Sigmoid colon (tissue), 7 donors: ENCODE measurements around the gene MAP2K3. TPM values are rescaled to one million over a fixed set of nuclear protein-coding genes. Genes with fewer than 3 reads are reported as not detected.
A peak's percentile ranks its signal among the peaks of the same experiment; 100 is the strongest.

Experiments used
- DNase-seq: peaks from one replicate; pipeline ENCODE4 v3.0.0-alpha.2; 2019
- H3K27ac ChIP-seq, 4 donors: fragments of 200-600 bp; sonication (generic); one replicate each; pipeline ENCODE4 v1.5.1; 2016 to 2019; ENCODE audit warnings: mild to moderate bottlenecking in 1 of 4
- H3K27me3 ChIP-seq, 3 donors: fragments of 200-600 bp; sonication (generic); one replicate each; pipeline ENCODE4 v1.5.1; 2019; ENCODE audit warnings: mild to moderate bottlenecking in 1 of 3
- H3K36me3 ChIP-seq, 4 donors: fragments of 200-600 bp; sonication (generic); one replicate each; pipeline ENCODE4 v1.5.1; 2016 to 2019
- H3K4me1 ChIP-seq, 4 donors: fragments of 200-600 bp; sonication (generic); one replicate each; pipeline ENCODE4 v1.5.1; 2017 to 2019
- H3K4me3 ChIP-seq, 4 donors: fragments of 200-600 bp; sonication (generic); one replicate each; pipeline ENCODE4 v1.5.1; 2017 to 2019; ENCODE audit warnings: mild to moderate bottlenecking in 2 of 4, moderate library complexity in 1 of 4
- H3K9me3 ChIP-seq, 4 donors: fragments of 200-600 bp in 3 of 4; sonication (generic) in 3 of 4; one replicate each; pipeline versions ENCODE4 v1.5.1 to v1.6.1; 2013 to 2019
- CTCF ChIP-seq, 4 experiments: fragments of 450-650 bp in 3 of 4; fragments of 200-600 bp in 1 of 4; IDR thresholded peaks; one replicate each; pipeline ENCODE4 v1.5.1; 2016 to 2019; ENCODE audit warnings: antibody characterized with exemption in 4 of 4, mild to moderate bottlenecking in 3 of 4, moderate library complexity in 2 of 4
- EP300 ChIP-seq, 4 donors: sonication (generic); formaldehyde crosslinking; IDR thresholded peaks; one replicate each; pipeline ENCODE4 v1.6.1; 2017; ENCODE audit warnings: antibody characterized with exemption in 4 of 4
- POLR2A ChIP-seq, 2 donors: fragments of 450-650 bp; IDR thresholded peaks; one replicate each; pipeline ENCODE4 v1.6.1; 2016; ENCODE audit warnings: antibody characterized with exemption in 2 of 2, mild to moderate bottlenecking in 2 of 2, moderate library complexity in 2 of 2
- POLR2AphosphoS5 ChIP-seq, 4 donors: sonication (generic); formaldehyde crosslinking; IDR thresholded peaks; one replicate each; pipeline ENCODE4 v1.6.1; 2017; ENCODE audit warnings: antibody characterized with exemption in 4 of 4
- WGBS, 2 donors: extraction: QIAGEN DNeasy Blood & Tissue Kit; methylation state at CpG; one replicate each; pipeline ENCODE4 v1.1.7; 2013; 5-methylcytosine and 5-hydroxymethylcytosine counted together
- intact Hi-C: fragments of 100-400 bp; cut with DNase I; formaldehyde crosslinking; loops from one replicate; pipeline ENCODE4 v1.15.1; 2023
- polyA plus RNA-seq, 3 donors: library from polyadenylated mRNA; stranded (reverse); fragments of 200-250 nt; gene quantifications; one replicate each; pipeline ENCODE4 v1.2.3, GENCODE V29; 2013
- total RNA-seq, 4 donors: library from RNA; depleted of rRNA; stranded (reverse); fragments of >200 nt; gene quantifications; one replicate each; pipeline ENCODE4 v1.1.0, GENCODE V29; 2016
- donor health status: healthy with polysubstance abuse.
- donor health status: Bipolar disorder and iron deficiency.
- donor health status: healthy.

The MAP2K3 gene
- total and polyA plus RNA-seq, 7 donors = 9.5 to 59.1 (median 23.3) TPM

GRCh38 chr17:21252289-21252795 is 32.2 kb upstream of the MAP2K3 start:
- peaks cover 0 to 45% (median 35%) of the 10 kb centered on the region in 4 donors for H3K4me1 ChIP-seq
- peak overlapping the region; percentile 61 to 85 (median 80) for H3K4me3 ChIP-seq
- H3K36me3 ChIP-seq = no peaks in the 10 kb centered on the region
- TF ChIP-seq CTCF (IDR thresholded peaks at IDR 0.05) = no peak
- TF ChIP-seq EP300 (IDR thresholded peaks at IDR 0.05) = no peak
- TF ChIP-seq POLR2A (IDR thresholded peaks at IDR 0.05) = no peak
- no peak for TF ChIP-seq POLR2AphosphoS5 (IDR thresholded peaks at IDR 0.05)
- no peak for DNase-seq
- 25% methylated on average over 12 of the region's 12 CpGs for WGBS, 2 donors
- H3K27me3 ChIP-seq = no peaks in the 10 kb centered on the region
- H3K9me3 ChIP-seq = no peaks in the 10 kb centered on the region
- H3K27ac ChIP-seq = peak overlapping the region; percentile 74 to 81 (median 76)
- intact Hi-C loops = loop anchor here (1.0 kb wide), 1 partner anchor 37 kb away; no protein-coding TSS in a partner anchor

GRCh38 chr17:21252796-21253645 is 31.5 kb upstream of the MAP2K3 start, which contains the start of gene NATD1:
Gene NATD1, minus strand, starts transcription at chr17:21253410. Its CDS starts 146 bp downstream, at chr17:21253264.
- DNase-seq = peak; percentile 95
- Histone ChIP-seq H3K36me3 (no peaks in the 10 kb centered on the region), H3K4me3 (peak within 1 kb of the TSS; percentile 61 to 85 (median 80)), H3K9me3 (no peaks in the 10 kb centered on the region), H3K27me3 (no peaks in the 10 kb centered on the region), H3K27ac (peak within 1 kb of the TSS; percentile 74 to 81 (median 76)), H3K4me1 (peaks cover 0 to 45% (median 35%) of the 10 kb centered on the region in 4 donors)
- intact Hi-C loops = loop anchor here (1.0 kb wide), 1 partner anchor 38 kb away; no protein-coding TSS in a partner anchor
- WGBS, 2 donors = 1% methylated on average over 117 of the region's 117 CpGs
- peak in 1 of 4 donors; percentile 16 for TF ChIP-seq EP300 (IDR thresholded peaks at IDR 0.05)
- TF ChIP-seq CTCF (IDR thresholded peaks at IDR 0.05) = no peak
- TF ChIP-seq POLR2AphosphoS5 (IDR thresholded peaks at IDR 0.05) = peak in 3 of 4 donors; percentile 34 to 81 (median 48)
- TF ChIP-seq POLR2A (IDR thresholded peaks at IDR 0.05) = no peak

GRCh38 chr17:21253646-21254441 is 30.7 kb upstream of the MAP2K3 start:
- peaks cover 0 to 45% (median 35%) of the 10 kb centered on the region in 4 donors for H3K4me1 ChIP-seq
- no peak for TF ChIP-seq POLR2AphosphoS5 (IDR thresholded peaks at IDR 0.05)
- no peak for TF ChIP-seq POLR2A (IDR thresholded peaks at IDR 0.05)
- TF ChIP-seq CTCF (IDR thresholded peaks at IDR 0.05) = no peak
- TF ChIP-seq EP300 (IDR thresholded peaks at IDR 0.05) = no peak
- intact Hi-C loops = no loop called here

GRCh38 chr17:21258593-21258992 is 25.9 kb upstream of the MAP2K3 start:
- H3K36me3 ChIP-seq = no peaks in the 10 kb centered on the region
- intact Hi-C loops = no loop called here
- 87 to 89% methylated on average over 7 of the region's 7 CpGs for WGBS, 2 donors

More at GRCh38 chr17:21253646-21254441, 30.7 kb upstream of the MAP2K3 start:
- Histone ChIP-seq H3K9me3 (no peaks in the 10 kb centered on the region), H3K4me3 (peak overlapping the region; percentile 61 to 85 (median 80)), H3K36me3 (no peaks in the 10 kb centered on the region), H3K27me3 (no peaks in the 10 kb centered on the region), H3K27ac (peak overlapping the region; percentile 74 to 81 (median 76))
- no peak for DNase-seq
- 29 to 47% methylated on average over 15 of the region's 15 CpGs for WGBS, 2 donors

More at GRCh38 chr17:21258593-21258992, 25.9 kb upstream of the MAP2K3 start:
- H3K27ac ChIP-seq = no peak overlapping the region
- peaks cover 0 to 16% (median 11%) of the 10 kb centered on the region in 4 donors for H3K4me1 ChIP-seq
- TF ChIP-seq CTCF (IDR thresholded peaks at IDR 0.05) (no peak), POLR2A (IDR thresholded peaks at IDR 0.05) (no peak), EP300 (IDR thresholded peaks at IDR 0.05) (no peak), POLR2AphosphoS5 (IDR thresholded peaks at IDR 0.05) (no peak)
- no peak for DNase-seq
- no peaks in the 10 kb centered on the region for H3K27me3 ChIP-seq
- no peaks in the 10 kb centered on the region for H3K9me3 ChIP-seq
- H3K4me3 ChIP-seq = no peak overlapping the region
